K562 (cell line): ENCODE measurements around the gene SDCBP2.

Experiments used
- ELF4 ChIP-seq: fragments of 450-650 bp; formaldehyde crosslinking; IDR thresholded peaks from 2 replicates; pipeline ENCODE4 v1.4.0; 2022; ENCODE audit warnings: missing genetic modification characterization
- MYC ChIP-seq, 2 experiments: fragments of 250-450 bp in 1 of 2; sonication (Bioruptor Pico) in 1 of 2; IDR thresholded peaks; 2 replicates each; pipeline versions ENCODE4 v1.5.1 to v1.6.1; 2012 to 2021; ENCODE audit warnings: low read depth in 2 of 2, borderline replicate concordance in 1 of 2, improper control_type of control experiment in 1 of 2, low read length in 1 of 2, mild to moderate bottlenecking in 1 of 2, moderate library complexity in 1 of 2
- RNF2 ChIP-seq: sonication (generic); IDR thresholded peaks from 2 replicates; pipeline ENCODE4 v1.6.1; 2016
- ZNF408 ChIP-seq: fragments of 250-450 bp; sonication (Bioruptor Pico); IDR thresholded peaks from 2 replicates; pipeline ENCODE4 v1.4.0; 2020; ENCODE audit warnings: low read depth, mild to moderate bottlenecking, moderate library complexity
- TF ChIP-seq, protein P1 (sequence below): fragments of 450-650 bp; IDR thresholded peaks from 2 replicates; pipeline ENCODE4 v1.6.1; 2016; ENCODE audit warnings: mild to moderate bottlenecking, moderate library complexity
- TF ChIP-seq, protein P2 (sequence below): conservative IDR thresholded peaks from 2 replicates; pipeline ENCODE4 v1.6.1; 2011; ENCODE audit warnings: low read depth, mild to moderate bottlenecking, low read length; ENCODE audit not compliant: control insufficient read depth
- TF ChIP-seq, protein P3 (sequence below), 3 experiments: IDR thresholded peaks in 2 of 3; conservative IDR thresholded peaks in 1 of 3; 2 replicates each; pipeline ENCODE4 v1.5.1; 2011 to 2012; ENCODE audit warnings: low read length in 3 of 3, mild to moderate bottlenecking in 3 of 3, control low read depth in 2 of 3, improper control_type of control experiment in 1 of 3, inconsistent platforms in 1 of 3, low read depth in 1 of 3, mixed read lengths in 1 of 3, moderate library complexity in 1 of 3; ENCODE audit not compliant: insufficient read depth in 2 of 3
- TF ChIP-seq, protein P4 (sequence below): sonication (generic); formaldehyde crosslinking; IDR thresholded peaks from 2 replicates; pipeline ENCODE4 v1.8.0; 2023; ENCODE audit warnings: missing genetic modification reagents, mild to moderate bottlenecking, borderline replicate concordance

DNA sequence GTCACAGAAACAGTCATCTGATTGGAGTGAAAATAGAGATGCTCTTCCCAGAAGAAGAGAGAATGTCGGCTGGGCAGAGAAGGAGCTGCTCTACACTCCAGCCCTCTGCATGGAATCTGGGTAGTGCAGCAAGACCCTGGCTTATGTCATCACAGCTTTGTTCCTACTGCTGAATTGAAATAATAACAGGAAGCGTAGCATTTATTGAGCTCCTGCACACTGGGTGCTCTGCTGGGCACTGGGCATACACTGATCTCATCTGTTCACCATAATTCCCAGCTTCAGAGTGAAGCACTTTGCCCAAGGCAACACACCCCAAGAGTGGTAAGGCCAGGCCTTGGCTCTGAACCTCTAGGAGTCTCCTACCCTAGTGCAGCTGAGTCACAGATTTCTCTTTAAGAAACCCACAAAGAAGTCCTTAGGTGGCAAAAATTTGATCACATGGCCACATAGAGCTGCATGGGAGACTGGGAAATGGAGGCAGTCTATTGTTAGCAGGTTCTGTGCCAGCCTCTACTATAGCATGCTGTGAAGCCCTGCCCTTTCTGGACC is 3.9 kb upstream of the SDCBP2 start:
- TF ChIP-seq, protein P1, sequence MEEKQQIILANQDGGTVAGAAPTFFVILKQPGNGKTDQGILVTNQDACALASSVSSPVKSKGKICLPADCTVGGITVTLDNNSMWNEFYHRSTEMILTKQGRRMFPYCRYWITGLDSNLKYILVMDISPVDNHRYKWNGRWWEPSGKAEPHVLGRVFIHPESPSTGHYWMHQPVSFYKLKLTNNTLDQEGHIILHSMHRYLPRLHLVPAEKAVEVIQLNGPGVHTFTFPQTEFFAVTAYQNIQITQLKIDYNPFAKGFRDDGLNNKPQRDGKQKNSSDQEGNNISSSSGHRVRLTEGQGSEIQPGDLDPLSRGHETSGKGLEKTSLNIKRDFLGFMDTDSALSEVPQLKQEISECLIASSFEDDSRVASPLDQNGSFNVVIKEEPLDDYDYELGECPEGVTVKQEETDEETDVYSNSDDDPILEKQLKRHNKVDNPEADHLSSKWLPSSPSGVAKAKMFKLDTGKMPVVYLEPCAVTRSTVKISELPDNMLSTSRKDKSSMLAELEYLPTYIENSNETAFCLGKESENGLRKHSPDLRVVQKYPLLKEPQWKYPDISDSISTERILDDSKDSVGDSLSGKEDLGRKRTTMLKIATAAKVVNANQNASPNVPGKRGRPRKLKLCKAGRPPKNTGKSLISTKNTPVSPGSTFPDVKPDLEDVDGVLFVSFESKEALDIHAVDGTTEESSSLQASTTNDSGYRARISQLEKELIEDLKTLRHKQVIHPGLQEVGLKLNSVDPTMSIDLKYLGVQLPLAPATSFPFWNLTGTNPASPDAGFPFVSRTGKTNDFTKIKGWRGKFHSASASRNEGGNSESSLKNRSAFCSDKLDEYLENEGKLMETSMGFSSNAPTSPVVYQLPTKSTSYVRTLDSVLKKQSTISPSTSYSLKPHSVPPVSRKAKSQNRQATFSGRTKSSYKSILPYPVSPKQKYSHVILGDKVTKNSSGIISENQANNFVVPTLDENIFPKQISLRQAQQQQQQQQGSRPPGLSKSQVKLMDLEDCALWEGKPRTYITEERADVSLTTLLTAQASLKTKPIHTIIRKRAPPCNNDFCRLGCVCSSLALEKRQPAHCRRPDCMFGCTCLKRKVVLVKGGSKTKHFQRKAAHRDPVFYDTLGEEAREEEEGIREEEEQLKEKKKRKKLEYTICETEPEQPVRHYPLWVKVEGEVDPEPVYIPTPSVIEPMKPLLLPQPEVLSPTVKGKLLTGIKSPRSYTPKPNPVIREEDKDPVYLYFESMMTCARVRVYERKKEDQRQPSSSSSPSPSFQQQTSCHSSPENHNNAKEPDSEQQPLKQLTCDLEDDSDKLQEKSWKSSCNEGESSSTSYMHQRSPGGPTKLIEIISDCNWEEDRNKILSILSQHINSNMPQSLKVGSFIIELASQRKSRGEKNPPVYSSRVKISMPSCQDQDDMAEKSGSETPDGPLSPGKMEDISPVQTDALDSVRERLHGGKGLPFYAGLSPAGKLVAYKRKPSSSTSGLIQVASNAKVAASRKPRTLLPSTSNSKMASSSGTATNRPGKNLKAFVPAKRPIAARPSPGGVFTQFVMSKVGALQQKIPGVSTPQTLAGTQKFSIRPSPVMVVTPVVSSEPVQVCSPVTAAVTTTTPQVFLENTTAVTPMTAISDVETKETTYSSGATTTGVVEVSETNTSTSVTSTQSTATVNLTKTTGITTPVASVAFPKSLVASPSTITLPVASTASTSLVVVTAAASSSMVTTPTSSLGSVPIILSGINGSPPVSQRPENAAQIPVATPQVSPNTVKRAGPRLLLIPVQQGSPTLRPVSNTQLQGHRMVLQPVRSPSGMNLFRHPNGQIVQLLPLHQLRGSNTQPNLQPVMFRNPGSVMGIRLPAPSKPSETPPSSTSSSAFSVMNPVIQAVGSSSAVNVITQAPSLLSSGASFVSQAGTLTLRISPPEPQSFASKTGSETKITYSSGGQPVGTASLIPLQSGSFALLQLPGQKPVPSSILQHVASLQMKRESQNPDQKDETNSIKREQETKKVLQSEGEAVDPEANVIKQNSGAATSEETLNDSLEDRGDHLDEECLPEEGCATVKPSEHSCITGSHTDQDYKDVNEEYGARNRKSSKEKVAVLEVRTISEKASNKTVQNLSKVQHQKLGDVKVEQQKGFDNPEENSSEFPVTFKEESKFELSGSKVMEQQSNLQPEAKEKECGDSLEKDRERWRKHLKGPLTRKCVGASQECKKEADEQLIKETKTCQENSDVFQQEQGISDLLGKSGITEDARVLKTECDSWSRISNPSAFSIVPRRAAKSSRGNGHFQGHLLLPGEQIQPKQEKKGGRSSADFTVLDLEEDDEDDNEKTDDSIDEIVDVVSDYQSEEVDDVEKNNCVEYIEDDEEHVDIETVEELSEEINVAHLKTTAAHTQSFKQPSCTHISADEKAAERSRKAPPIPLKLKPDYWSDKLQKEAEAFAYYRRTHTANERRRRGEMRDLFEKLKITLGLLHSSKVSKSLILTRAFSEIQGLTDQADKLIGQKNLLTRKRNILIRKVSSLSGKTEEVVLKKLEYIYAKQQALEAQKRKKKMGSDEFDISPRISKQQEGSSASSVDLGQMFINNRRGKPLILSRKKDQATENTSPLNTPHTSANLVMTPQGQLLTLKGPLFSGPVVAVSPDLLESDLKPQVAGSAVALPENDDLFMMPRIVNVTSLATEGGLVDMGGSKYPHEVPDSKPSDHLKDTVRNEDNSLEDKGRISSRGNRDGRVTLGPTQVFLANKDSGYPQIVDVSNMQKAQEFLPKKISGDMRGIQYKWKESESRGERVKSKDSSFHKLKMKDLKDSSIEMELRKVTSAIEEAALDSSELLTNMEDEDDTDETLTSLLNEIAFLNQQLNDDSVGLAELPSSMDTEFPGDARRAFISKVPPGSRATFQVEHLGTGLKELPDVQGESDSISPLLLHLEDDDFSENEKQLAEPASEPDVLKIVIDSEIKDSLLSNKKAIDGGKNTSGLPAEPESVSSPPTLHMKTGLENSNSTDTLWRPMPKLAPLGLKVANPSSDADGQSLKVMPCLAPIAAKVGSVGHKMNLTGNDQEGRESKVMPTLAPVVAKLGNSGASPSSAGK: no peak
- TF ChIP-seq RNF2: no peak
- no peak for TF ChIP-seq ZNF408 (CRISPR knock-in tag)
- TF ChIP-seq ELF4: no peak
- TF ChIP-seq MYC (IDR thresholded peaks at IDR 0.05; ENCODE audit: low read depth, low read length): no peak
- TF ChIP-seq MYC (CRISPR knock-in tag; IDR thresholded peaks at IDR 0.05; ENCODE audit: borderline replicate concordance, low read depth): no peak
- TF ChIP-seq, protein P2, sequence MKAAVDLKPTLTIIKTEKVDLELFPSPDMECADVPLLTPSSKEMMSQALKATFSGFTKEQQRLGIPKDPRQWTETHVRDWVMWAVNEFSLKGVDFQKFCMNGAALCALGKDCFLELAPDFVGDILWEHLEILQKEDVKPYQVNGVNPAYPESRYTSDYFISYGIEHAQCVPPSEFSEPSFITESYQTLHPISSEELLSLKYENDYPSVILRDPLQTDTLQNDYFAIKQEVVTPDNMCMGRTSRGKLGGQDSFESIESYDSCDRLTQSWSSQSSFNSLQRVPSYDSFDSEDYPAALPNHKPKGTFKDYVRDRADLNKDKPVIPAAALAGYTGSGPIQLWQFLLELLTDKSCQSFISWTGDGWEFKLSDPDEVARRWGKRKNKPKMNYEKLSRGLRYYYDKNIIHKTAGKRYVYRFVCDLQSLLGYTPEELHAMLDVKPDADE: no peak
- TF ChIP-seq, protein P3, sequence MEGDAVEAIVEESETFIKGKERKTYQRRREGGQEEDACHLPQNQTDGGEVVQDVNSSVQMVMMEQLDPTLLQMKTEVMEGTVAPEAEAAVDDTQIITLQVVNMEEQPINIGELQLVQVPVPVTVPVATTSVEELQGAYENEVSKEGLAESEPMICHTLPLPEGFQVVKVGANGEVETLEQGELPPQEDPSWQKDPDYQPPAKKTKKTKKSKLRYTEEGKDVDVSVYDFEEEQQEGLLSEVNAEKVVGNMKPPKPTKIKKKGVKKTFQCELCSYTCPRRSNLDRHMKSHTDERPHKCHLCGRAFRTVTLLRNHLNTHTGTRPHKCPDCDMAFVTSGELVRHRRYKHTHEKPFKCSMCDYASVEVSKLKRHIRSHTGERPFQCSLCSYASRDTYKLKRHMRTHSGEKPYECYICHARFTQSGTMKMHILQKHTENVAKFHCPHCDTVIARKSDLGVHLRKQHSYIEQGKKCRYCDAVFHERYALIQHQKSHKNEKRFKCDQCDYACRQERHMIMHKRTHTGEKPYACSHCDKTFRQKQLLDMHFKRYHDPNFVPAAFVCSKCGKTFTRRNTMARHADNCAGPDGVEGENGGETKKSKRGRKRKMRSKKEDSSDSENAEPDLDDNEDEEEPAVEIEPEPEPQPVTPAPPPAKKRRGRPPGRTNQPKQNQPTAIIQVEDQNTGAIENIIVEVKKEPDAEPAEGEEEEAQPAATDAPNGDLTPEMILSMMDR (IDR thresholded peaks at IDR 0.05 in 2 of 3, conservative IDR thresholded peaks at IDR 0.05 in 1 of 3; ENCODE audit: insufficient read depth in 2 of 3, low read depth in 1 of 3, low read length in 3 of 3): no peak
- TF ChIP-seq, protein P4, sequence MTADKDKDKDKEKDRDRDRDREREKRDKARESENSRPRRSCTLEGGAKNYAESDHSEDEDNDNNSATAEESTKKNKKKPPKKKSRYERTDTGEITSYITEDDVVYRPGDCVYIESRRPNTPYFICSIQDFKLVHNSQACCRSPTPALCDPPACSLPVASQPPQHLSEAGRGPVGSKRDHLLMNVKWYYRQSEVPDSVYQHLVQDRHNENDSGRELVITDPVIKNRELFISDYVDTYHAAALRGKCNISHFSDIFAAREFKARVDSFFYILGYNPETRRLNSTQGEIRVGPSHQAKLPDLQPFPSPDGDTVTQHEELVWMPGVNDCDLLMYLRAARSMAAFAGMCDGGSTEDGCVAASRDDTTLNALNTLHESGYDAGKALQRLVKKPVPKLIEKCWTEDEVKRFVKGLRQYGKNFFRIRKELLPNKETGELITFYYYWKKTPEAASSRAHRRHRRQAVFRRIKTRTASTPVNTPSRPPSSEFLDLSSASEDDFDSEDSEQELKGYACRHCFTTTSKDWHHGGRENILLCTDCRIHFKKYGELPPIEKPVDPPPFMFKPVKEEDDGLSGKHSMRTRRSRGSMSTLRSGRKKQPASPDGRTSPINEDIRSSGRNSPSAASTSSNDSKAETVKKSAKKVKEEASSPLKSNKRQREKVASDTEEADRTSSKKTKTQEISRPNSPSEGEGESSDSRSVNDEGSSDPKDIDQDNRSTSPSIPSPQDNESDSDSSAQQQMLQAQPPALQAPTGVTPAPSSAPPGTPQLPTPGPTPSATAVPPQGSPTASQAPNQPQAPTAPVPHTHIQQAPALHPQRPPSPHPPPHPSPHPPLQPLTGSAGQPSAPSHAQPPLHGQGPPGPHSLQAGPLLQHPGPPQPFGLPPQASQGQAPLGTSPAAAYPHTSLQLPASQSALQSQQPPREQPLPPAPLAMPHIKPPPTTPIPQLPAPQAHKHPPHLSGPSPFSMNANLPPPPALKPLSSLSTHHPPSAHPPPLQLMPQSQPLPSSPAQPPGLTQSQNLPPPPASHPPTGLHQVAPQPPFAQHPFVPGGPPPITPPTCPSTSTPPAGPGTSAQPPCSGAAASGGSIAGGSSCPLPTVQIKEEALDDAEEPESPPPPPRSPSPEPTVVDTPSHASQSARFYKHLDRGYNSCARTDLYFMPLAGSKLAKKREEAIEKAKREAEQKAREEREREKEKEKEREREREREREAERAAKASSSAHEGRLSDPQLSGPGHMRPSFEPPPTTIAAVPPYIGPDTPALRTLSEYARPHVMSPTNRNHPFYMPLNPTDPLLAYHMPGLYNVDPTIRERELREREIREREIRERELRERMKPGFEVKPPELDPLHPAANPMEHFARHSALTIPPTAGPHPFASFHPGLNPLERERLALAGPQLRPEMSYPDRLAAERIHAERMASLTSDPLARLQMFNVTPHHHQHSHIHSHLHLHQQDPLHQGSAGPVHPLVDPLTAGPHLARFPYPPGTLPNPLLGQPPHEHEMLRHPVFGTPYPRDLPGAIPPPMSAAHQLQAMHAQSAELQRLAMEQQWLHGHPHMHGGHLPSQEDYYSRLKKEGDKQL (CRISPR knock-in tag): no peak
